Cardiac fibroblast (primary cell): Measurements from ENCODE around the gene EXD3.
A peak's percentile ranks its signal among the peaks of the same experiment; 100 is the strongest.

ENCODE experiments used
- DNase-seq, 2 donors: peaks; one replicate each; pipeline versions ENCODE4 v3.0.0 to v3.0.0-alpha.2; 2010; ENCODE audit warnings: low read depth in 2 of 2
- H3K4me3 ChIP-seq, 2 donors: replicated peaks in 1 of 2; 1 replicate in 1 of 2; 2 replicates in 1 of 2; pipeline ENCODE4 v1.5.1; 2011; ENCODE audit warnings: low read depth in 2 of 2, low read length in 2 of 2, mild to moderate bottlenecking in 2 of 2, moderate library complexity in 1 of 2
- TF ChIP-seq, protein P1 (sequence below): IDR thresholded peaks from one replicate; pipeline ENCODE4 v1.5.1; 2011; ENCODE audit warnings: low read depth, mild to moderate bottlenecking, low read length, inconsistent platforms

The EXD3 gene

DNA sequence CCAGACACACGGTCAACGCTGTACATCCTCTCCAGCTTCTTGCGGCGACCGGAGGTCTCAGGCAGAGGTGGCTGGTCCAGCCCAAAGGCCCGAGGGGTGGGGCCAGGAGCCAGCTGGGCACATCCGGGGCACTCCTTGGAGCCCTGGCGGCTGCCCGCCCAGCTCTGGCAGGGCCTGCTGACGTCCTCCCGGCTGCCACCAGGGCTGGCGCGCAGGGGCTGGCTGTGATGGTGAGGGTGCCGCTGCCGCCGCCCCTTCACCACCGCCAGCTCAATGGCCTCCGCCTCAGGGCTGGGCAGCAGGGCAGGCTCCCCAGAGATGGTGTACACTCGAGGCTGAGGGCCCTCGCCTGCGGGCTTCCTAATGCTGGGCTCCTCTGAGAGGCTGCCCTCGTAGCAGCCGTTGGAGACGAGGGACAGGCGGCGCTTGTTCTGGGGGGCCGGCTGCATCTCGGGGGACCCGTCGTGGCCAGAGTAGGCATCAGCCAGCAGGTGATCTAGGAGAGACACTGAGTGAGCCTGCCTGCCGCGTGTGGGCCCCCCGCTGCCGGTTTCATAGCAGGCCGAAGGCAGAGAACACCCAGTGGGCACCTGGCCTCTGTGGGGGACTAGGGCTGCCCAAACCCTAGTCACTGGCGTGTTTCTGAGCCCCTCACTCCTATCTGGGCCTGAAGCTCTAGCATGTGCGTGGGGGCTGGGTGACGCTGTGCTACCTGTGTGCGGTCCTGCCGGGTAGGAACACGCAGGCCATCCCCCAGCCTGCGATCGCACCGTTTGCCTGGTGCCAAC, 34.6 kb upstream of the EXD3 start:
- H3K4me3 ChIP-seq = peak overlapping the region; percentile 65 to 73
- TF ChIP-seq, protein P1, sequence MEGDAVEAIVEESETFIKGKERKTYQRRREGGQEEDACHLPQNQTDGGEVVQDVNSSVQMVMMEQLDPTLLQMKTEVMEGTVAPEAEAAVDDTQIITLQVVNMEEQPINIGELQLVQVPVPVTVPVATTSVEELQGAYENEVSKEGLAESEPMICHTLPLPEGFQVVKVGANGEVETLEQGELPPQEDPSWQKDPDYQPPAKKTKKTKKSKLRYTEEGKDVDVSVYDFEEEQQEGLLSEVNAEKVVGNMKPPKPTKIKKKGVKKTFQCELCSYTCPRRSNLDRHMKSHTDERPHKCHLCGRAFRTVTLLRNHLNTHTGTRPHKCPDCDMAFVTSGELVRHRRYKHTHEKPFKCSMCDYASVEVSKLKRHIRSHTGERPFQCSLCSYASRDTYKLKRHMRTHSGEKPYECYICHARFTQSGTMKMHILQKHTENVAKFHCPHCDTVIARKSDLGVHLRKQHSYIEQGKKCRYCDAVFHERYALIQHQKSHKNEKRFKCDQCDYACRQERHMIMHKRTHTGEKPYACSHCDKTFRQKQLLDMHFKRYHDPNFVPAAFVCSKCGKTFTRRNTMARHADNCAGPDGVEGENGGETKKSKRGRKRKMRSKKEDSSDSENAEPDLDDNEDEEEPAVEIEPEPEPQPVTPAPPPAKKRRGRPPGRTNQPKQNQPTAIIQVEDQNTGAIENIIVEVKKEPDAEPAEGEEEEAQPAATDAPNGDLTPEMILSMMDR = no peak
- no peak for DNase-seq

DNA sequence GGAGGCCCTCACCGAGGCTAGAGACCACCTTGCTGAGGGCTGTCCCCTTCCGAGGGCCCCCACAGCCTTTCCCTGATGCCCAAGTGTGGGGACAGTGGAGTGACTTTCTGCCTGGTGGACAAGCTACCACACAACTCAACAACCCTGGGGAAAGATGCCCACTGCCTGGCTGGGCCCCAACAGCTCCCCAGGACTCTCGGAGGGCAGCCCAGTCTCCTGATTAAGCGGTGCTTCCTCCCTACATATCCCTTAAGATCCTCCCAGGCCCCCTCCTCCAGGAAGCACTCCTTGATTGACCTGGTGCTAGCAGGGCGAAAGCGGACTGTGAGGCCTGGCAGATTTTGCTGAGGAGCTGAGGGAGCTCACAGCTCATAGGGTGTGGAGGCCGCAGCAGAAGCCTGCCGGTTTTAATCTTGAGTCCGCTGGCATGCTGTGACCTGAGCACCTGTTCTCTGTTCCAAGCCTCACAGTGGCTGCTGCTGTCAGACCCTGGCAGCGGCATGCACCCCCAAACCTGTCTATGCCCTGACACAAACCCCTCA, 34.0 kb upstream of the EXD3 start:
- no peak for DNase-seq
- H3K4me3 ChIP-seq = no peak overlapping the region
- TF ChIP-seq, protein P1 = no peak

DNA sequence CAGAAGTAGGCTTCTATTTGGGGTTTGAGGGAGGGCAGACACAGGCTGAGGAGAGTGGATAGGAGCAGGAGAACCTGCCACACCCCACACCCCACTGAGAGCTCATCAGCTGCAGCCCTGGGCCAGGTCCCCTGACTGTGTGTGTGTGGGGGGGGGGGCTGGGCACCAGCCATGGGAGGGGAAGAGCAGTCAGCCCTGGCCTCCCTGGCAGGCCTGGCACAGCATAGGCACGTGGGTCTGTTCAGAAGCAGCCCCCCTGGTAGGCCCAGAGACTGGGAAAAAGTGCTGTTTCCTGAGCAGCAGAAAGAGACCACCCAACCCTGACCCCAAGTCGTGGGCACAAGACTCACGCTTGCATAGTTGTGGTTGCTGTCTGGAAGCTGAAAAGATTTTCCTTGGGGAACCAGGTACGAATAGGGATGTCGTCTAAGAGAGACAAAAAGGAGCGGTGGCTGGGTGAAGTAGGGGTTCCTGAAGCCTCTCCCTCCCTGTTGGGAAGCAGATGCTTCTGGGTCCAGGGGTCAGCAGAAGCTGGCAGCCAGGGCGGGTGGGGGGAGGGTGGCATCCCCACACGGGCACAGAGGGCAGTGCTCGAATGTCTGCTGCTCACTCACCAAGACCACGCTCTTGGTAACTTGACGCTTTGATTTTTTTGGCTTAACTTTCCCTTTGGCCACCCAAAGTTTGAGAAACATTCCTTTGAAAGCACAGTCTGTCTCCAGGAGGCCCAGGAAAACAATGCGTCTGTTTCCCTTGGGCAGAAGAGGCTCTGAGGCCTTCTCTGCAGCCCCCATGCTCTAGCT, 33.3 kb upstream of the EXD3 start:
- peak; percentile 44 to 72 for DNase-seq
- TF ChIP-seq, protein P1 = no peak
- H3K4me3 ChIP-seq = no peak overlapping the region

DNA sequence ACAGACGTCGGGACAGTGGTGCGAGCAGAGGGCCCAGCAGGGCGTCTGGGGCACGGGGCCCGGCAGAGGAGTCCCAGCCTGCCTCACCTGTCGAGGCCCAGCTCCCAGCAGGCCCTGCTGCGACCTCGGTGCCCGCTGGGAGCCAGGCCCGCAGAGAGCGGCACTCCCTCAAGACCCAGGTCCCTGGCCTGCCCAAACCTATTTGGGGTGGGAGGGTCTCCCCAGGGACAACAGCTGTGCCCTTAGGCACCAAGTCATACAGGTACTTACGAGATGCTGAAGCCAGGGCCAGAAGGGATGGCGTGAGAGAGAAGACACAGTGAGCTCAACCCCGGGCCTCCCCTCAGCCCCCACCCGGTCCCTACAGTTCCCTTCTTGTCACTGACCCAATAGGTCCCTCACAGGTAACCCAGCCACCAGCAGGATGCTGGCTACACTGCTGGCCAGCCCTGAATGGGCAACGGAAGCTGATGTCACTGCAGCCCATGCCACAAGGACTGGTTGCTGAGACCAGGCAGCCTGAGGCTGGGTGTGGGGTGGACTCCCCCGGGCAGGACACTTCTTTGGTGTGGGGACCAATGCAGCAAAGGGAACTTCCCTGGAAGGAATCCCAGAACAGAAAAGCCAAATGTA, 32.5 kb upstream of the EXD3 start:
- no peak overlapping the region for H3K4me3 ChIP-seq
- TF ChIP-seq, protein P1 = no peak
- no peak for DNase-seq

DNA sequence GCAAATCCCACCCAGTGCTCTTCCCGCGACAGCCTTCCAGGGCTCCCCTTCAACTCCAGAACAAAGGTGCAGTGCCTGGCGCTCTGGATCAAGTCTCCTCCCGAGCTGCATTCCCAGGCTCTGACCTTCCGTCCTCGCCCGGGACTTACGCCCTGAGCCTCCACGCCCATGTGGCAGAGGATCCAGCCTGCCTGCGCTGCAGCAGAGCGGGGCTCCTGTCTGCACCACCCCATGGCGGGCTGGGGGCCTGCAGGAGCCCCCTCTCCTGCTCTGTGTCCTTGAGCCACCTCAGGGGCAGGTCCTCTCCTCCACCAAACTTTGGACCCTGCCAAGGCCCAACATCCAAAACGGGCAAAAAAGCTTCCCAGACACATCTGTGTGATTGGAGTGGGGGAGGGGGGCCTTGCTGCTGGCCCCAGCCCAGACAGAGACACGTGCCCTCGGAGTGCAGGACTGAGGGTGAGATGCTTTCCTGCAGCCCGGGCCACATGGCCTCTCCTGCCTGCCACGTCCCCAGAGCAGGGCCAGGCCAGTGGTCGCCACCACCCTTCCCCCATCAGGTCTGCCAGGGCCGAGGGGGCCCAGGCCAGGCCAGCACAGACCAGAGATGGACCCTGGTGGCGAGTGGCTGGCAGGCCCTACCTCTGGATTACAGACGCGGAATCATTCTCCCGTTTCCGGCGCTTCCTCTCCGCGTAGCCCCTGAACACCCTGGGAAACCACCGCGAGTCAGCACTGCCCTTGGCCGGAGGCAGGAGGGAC, 31.8 kb upstream of the EXD3 start:
- H3K4me3 ChIP-seq = no peak overlapping the region
- TF ChIP-seq, protein P1 = no peak
- DNase-seq = peak in 1 of 2 donors; percentile 24

DNA sequence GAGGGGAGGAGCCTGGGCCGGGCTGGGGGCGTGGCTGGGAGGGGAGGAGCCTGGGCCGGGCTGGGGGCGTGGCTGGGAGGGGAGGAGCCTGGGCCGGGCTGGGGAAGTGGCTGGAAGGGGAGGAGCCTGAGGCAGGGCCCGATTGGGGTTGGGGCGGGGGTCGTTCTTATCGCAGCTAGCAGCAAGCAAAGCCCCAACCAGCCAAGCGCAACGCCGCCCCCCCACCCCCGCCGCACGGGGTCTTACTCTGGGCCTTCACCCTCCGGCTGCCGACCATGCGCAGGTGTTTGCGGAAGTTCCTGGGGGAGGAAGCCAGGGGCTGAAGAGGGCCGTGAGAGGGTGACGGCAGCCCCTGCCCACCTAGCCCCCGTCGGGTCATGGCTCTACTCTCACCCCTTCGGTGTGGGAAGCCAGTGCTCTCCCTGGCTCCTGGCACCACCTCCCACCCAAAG, 31.2 kb upstream of the EXD3 start:
- TF ChIP-seq, protein P1 = no peak
- DNase-seq = peak in 1 of 2 donors; percentile 37
- peak overlapping the region in 1 of 2 donors; percentile 17 for H3K4me3 ChIP-seq
